Esophagus muscularis mucosa (tissue), 3 donors: Measurements from ENCODE around the gene CCDC6.

Experiments used
- POLR2A ChIP-seq: fragments of 450-650 bp; IDR thresholded peaks from one replicate; pipeline ENCODE4 v1.6.1; 2017; ENCODE audit warnings: antibody characterized with exemption, moderate library complexity, mild to moderate bottlenecking, low read depth
- TF ChIP-seq, protein P1 (sequence below), 3 experiments: fragments of 200-600 bp in 2 of 3; fragments of 450-650 bp in 1 of 3; sonication (generic) in 2 of 3; IDR thresholded peaks; one replicate each; pipeline ENCODE4 v1.5.1; 2017 to 2019; ENCODE audit warnings: antibody characterized with exemption in 3 of 3, mild to moderate bottlenecking in 2 of 3, moderate library complexity in 1 of 3

DNA sequence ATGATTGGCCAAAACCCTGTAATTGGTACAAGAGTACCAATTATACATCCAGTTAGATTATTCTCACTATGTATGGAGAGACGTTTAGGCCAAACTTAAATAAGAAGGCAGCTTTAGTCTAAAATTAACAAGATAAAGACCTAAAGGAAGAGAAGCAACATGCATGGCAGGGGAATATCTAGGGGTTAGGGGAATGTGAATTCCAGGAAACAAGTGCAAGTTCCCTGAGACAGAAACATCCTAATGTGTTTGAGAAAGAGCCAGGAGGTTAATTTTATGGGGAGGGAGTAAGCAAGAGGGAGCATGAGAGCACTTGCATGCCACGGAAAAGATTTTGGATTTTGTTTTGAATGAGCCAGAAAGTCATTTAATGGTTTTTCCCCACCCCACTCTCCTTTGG is 39.6 kb upstream of the CCDC6 start:
- TF ChIP-seq, protein P1, sequence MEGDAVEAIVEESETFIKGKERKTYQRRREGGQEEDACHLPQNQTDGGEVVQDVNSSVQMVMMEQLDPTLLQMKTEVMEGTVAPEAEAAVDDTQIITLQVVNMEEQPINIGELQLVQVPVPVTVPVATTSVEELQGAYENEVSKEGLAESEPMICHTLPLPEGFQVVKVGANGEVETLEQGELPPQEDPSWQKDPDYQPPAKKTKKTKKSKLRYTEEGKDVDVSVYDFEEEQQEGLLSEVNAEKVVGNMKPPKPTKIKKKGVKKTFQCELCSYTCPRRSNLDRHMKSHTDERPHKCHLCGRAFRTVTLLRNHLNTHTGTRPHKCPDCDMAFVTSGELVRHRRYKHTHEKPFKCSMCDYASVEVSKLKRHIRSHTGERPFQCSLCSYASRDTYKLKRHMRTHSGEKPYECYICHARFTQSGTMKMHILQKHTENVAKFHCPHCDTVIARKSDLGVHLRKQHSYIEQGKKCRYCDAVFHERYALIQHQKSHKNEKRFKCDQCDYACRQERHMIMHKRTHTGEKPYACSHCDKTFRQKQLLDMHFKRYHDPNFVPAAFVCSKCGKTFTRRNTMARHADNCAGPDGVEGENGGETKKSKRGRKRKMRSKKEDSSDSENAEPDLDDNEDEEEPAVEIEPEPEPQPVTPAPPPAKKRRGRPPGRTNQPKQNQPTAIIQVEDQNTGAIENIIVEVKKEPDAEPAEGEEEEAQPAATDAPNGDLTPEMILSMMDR (IDR thresholded peaks at IDR 0.05): no peak
- TF ChIP-seq POLR2A: no peak
